Heart left ventricle (tissue), 16 donors: ENCODE data around the gene EXOSC5. TPM values are rescaled to one million over a fixed set of nuclear protein-coding genes. Genes with fewer than 3 reads are reported as not detected.

Experiments
- ATAC-seq, 4 donors: fragments of 200-7000 bp; cut with Tn5 transposase; one replicate each; pipeline ENCODE4 v1.9.1; 2020 to 2022; ENCODE audit warnings: moderate library complexity in 4 of 4, mild to moderate bottlenecking in 3 of 4, moderate number of reproducible peaks in 1 of 4
- DNase-seq, 5 donors: peaks; one replicate each; pipeline ENCODE4 v3.0.0-alpha.2; 2020
- H3K27ac ChIP-seq, 12 donors: fragments of 200-600 bp; sonication (generic) in 4 of 12; one replicate each; pipeline versions ENCODE4 v1.5.0 to v1.8.0; 2016 to 2022; ENCODE audit warnings: mild to moderate bottlenecking in 2 of 12
- H3K27me3 ChIP-seq, 9 donors: fragments of 200-600 bp; sonication (generic) in 2 of 9; one replicate each; pipeline versions ENCODE4 v1.5.1 to v1.8.0; 2016 to 2022; ENCODE audit warnings: mild to moderate bottlenecking in 3 of 9
- H3K36me3 ChIP-seq, 9 donors: fragments of 200-600 bp; sonication (generic) in 2 of 9; one replicate each; pipeline versions ENCODE4 v1.5.0 to v1.8.0; 2018 to 2022; ENCODE audit warnings: mild to moderate bottlenecking in 2 of 9
- H3K4me1 ChIP-seq, 12 donors: fragments of 200-600 bp; sonication (generic) in 4 of 12; one replicate each; pipeline versions ENCODE4 v1.5.0 to v1.8.0; 2016 to 2022; ENCODE audit warnings: mild to moderate bottlenecking in 3 of 12
- H3K4me3 ChIP-seq, 12 donors: fragments of 200-600 bp; sonication (generic) in 4 of 12; one replicate each; pipeline versions ENCODE4 v1.5.0 to v1.8.0; 2017 to 2022; ENCODE audit warnings: mild to moderate bottlenecking in 9 of 12, moderate library complexity in 4 of 12
- H3K9me3 ChIP-seq, 12 donors: fragments of 200-600 bp; sonication (generic) in 4 of 12; one replicate each; pipeline versions ENCODE4 v1.5.0 to v1.8.0; 2016 to 2022; ENCODE audit warnings: mild to moderate bottlenecking in 1 of 12
- POLR2A ChIP-seq, 2 donors: fragments of 450-650 bp; IDR thresholded peaks; one replicate each; pipeline ENCODE4 v1.6.1; 2017; ENCODE audit warnings: antibody characterized with exemption in 2 of 2, mild to moderate bottlenecking in 2 of 2, moderate library complexity in 2 of 2
- WGBS, 4 donors: extraction: QIAGEN DNeasy Blood & Tissue Kit in 2 of 4; methylation state at CpG; one replicate each; pipeline versions ENCODE4 v1.1.5 to v1.1.7; 2013 to 2018; 5-methylcytosine and 5-hydroxymethylcytosine counted together
- intact Hi-C, 10 donors: fragments of 100-400 bp; cut with DNase I; formaldehyde crosslinking; loops; one replicate each; pipeline versions ENCODE4 v1.11.1 to v1.14.2; 2022
- polyA plus RNA-seq, 2 donors: library from polyadenylated mRNA; stranded (reverse); fragments of 200-250 nt; gene quantifications; one replicate each; pipeline ENCODE4 v1.2.3, GENCODE V29; 2013
- total RNA-seq, 9 donors: library from RNA; depleted of rRNA in 2 of 9; stranded (reverse); fragments of >200 nt in 2 of 9; fragmentation: NEBNext Ultra II Directional in 3 of 9; extraction: Animal tissue kit (Norgen Biotek cat#: 25700) in 3 of 9; gene quantifications; one replicate each; pipeline versions ENCODE4 v1.1.0 to v1.2.4, GENCODE V29; 2016 to 2023
- TF ChIP-seq, protein P1 (sequence below), 12 donors: fragments of 200-600 bp; sonication (generic) in 4 of 12; IDR thresholded peaks; one replicate each; pipeline versions ENCODE4 v1.5.0 to v1.8.0; 2018 to 2022; ENCODE audit warnings: antibody characterized with exemption in 12 of 12, mild to moderate bottlenecking in 5 of 12
- donor health status: ischemic (EF 13 %, LVEDD 7.1; RV severe dilation, severe dysfunction).
- donor health status: healthy with polysubstance abuse.
- donor health status: DM: no; HTN: yes; CAD: no.
- donor health status: DM: no; HTN: no; CAD: no.
- donor health status: ischemic (EF 25% LVEDD 6.9; RV normal size, moderate dysfunction).
- donor health status: ischemic (EF 25% LVEDD 5.7; RV mildly dilated, moderate dysfunction).
- donor health status: healthy.
- donor health status: DM: yes; HTN: yes; CAD: no.
- donor health status: ischemic (EF 35%, LVEDD 5.7; RV mildly dilated, moderate dysfunction).
- donor health status: nonischemic (EF 11% LVEDD 7.7; RV severe dilation, severe dysfunction).
- donor health status: DM: yes; HTN: yes; CAD: no.
- donor health status: PGD.
- donor health status: ischemic (EF 29% LVEDD 5.4; RV normal size, mild dysfunction).
- donor health status: nonischemic (EF 23%, LVEDD 6.1; RV moderate dilation, normal function).

EXOSC5 gene
- total and polyA plus RNA-seq, 11 donors = 9.6 to 40.4 (median 13.7) TPM

DNA sequence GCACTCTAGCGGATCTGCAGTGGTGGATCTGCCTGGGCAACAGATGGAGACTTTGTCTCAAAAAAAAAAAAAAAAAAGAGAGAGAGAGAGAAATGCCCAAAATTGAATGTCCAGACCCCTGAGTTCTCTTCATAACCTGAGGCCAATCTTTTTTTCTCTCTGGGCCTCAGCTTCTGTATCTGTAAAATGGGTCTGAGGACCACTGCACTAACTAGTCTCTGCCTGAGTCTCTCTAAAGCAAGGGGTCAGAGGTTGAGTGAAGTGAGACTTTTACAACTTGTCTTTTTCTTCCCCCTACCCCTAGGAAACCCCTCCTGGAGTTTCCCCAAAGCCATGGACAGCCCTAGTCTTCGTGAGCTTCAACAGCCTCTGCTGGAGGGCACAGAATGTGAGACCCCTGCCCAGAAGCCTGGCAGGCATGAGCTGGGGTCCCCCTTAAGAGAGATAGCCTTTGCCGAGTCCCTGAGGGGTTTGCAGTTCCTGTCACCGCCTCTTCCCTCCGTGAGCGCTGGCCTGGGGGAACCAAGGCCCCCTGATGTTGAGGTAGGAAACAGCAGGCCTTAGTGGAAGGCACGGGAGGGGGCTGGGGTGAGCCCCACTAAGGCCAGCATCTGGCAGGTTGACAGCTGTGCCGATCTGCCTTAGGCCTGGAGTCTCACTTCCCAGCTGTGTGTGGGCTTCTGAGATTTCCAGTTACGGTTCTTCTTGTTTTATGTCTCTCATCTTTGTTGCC lies 19.0 kb downstream of the EXOSC5 start:
- 43 to 50% (median 46%) methylated on average over 9 of the region's 9 CpGs for WGBS, 4 donors
- H3K27me3 ChIP-seq = no peaks in the 10 kb centered on the region
- ATAC-seq = peak in 1 of 4 donors; percentile 19
- H3K36me3 ChIP-seq = peaks cover 0 to 11% (median 4%) of the 10 kb centered on the region in 9 donors
- no peak overlapping the region for H3K4me3 ChIP-seq
- DNase-seq = no peak
- no peaks in the 10 kb centered on the region for H3K9me3 ChIP-seq
- H3K4me1 ChIP-seq = peaks cover 0 to 47% (median 20%) of the 10 kb centered on the region in 12 donors
- H3K27ac ChIP-seq = peak overlapping the region in 3 of 12 donors; percentile 19 to 73 (median 58)
- intact Hi-C loops = no loop called here
- TF ChIP-seq POLR2A (IDR thresholded peaks at IDR 0.05) = no peak
- TF ChIP-seq, protein P1, sequence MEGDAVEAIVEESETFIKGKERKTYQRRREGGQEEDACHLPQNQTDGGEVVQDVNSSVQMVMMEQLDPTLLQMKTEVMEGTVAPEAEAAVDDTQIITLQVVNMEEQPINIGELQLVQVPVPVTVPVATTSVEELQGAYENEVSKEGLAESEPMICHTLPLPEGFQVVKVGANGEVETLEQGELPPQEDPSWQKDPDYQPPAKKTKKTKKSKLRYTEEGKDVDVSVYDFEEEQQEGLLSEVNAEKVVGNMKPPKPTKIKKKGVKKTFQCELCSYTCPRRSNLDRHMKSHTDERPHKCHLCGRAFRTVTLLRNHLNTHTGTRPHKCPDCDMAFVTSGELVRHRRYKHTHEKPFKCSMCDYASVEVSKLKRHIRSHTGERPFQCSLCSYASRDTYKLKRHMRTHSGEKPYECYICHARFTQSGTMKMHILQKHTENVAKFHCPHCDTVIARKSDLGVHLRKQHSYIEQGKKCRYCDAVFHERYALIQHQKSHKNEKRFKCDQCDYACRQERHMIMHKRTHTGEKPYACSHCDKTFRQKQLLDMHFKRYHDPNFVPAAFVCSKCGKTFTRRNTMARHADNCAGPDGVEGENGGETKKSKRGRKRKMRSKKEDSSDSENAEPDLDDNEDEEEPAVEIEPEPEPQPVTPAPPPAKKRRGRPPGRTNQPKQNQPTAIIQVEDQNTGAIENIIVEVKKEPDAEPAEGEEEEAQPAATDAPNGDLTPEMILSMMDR (IDR thresholded peaks at IDR 0.05) = peak in 3 of 12 donors; percentile 8 to 15 (median 12)

DNA sequence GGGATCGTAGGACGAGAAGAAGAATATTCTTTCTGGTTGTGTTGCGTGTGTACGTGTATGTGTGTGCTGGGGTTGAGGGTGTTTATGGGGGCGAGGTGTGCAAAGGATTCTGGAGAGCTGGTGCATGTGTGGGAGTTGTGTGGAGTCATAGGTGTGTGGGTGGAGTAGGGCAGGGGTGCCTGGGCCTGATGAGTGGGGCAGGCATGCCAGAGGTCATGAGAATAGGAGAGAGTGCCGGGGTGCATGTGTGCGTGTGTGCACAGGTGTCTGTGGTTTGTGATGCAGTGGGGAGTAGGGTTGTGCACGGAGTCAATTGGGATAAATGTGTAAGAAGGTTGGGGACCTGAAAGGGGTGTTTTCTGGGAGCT lies 20.2 kb downstream of the EXOSC5 start:
- intact Hi-C loops = no loop called here
- 73 to 78% (median 75%) methylated on average over 8 of the region's 8 CpGs for WGBS, 4 donors

DNA sequence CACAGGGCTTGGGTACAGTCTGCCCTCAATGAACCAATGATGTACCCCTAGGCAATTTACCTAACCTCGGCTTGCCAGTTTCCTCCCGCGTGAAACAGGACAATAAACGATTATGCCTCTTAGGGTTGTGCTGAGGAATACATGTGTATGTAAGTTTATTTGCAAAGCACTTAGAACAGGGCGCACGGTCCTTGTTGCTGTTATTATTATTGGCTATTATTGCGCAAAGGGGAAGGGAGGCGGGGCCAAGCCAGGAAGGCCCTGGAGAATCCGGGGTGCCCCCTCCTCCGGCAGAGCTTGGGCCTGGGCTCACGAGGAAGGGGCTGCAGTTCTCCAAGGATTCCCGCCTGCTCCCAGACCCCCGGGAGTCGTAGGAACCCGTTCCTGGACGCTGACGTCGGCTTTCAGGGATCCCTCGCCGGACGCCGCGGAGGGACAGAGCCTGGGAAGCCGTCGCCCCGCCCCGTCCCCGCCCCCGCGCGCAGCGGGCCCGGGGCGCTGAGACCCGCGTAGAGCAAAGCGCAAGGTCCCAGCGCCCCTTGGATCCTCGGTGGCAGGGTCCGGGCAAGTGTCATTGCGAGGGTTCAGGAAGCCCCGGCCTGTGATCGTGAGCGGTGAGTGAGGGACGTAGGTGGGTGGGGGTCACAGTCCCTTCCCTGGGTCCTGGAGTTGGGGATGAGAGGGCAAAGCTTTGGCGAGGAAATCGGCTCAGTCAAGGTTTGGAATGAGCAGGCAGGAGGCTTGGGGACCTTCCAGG lies 20.7 kb downstream of the EXOSC5 start, which contains the start of gene TMEM91:
TMEM91 (plus strand) TSS at position 293 of the 757 bp plus-strand sequence. CDS start 1,777 bp downstream, outside the sequence.
- TF ChIP-seq, protein P1 (IDR thresholded peaks at IDR 0.05) = no peak
- TF ChIP-seq POLR2A (IDR thresholded peaks at IDR 0.05) = peak in 1 of 2 donors; percentile 39
- ATAC-seq = peak; percentile 19 to 60 (median 50)
- 2 to 5% (median 4%) methylated on average over 16 to 47 of the region's 47 CpGs for WGBS, 4 donors
- peak within 1 kb of the TSS; percentile 34 to 87 (median 68) for H3K4me3 ChIP-seq
- no peaks in the 10 kb centered on the region for H3K9me3 ChIP-seq
- H3K27ac ChIP-seq = peak within 1 kb of the TSS in 11 of 12 donors; percentile 37 to 87 (median 66)
- H3K4me1 ChIP-seq = peaks cover 0 to 47% (median 20%) of the 10 kb centered on the region in 12 donors
- intact Hi-C loops = no loop called here
- H3K36me3 ChIP-seq = no peaks in the 10 kb centered on the region
- peak; percentile 32 to 68 (median 54) for DNase-seq
- no peaks in the 10 kb centered on the region for H3K27me3 ChIP-seq

More for the DNA sequence above, 20.2 kb downstream of the EXOSC5 start:
- no peak for TF ChIP-seq POLR2A (IDR thresholded peaks at IDR 0.05)
- TF ChIP-seq, protein P1 (IDR thresholded peaks at IDR 0.05) = no peak
- Histone ChIP-seq H3K27ac (peak overlapping the region in 10 of 12 donors; percentile 37 to 87 (median 66)), H3K4me3 (peak overlapping the region; percentile 34 to 87 (median 68)), H3K36me3 (peaks cover 0 to under 1% (median 0%) of the 10 kb centered on the region in 9 donors), H3K4me1 (peaks cover 0 to 47% (median 20%) of the 10 kb centered on the region in 12 donors), H3K9me3 (no peaks in the 10 kb centered on the region), H3K27me3 (no peaks in the 10 kb centered on the region)
- ATAC-seq (peak in 1 of 4 donors; percentile 13), DNase-seq (no peak)

DNA sequence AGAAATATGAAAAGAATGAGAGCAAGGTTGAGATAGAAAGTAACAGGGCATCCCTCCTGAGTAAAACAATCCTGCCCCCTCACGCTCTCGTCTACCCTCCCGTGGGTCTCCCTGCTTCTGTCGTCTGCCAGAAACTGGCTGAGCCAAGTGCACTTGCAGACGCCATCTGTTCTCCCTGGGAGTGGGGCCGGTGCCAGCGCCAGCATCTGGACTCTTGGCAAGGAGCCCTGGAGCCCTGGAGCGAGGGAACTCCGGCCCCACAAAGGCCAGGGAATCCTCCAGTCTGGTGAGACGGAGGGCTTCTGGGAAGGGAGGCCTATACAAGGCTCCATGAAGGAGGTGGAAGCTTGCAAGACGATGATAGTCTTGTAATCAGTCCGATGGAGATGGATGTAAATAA lies 23.2 kb downstream of the EXOSC5 start:
- Histone ChIP-seq H3K27ac (peak overlapping the region in 3 of 12 donors; percentile 11 to 57 (median 13)), H3K36me3 (peaks cover 0 to 3% (median 0%) of the 10 kb centered on the region in 9 donors), H3K4me1 (peaks cover 0 to 40% (median 20%) of the 10 kb centered on the region in 12 donors), H3K27me3 (no peaks in the 10 kb centered on the region), H3K9me3 (no peaks in the 10 kb centered on the region), H3K4me3 (no peak overlapping the region)
- no peak for TF ChIP-seq POLR2A (IDR thresholded peaks at IDR 0.05)
- TF ChIP-seq, protein P1 (IDR thresholded peaks at IDR 0.05) = no peak
- ATAC-seq (peak; percentile 65 to 87 (median 86)), DNase-seq (peak; percentile 88 to 93 (median 92))
- WGBS, 4 donors = 13 to 16% (median 15%) methylated on average over 12 of the region's 12 CpGs
- intact Hi-C loops = no loop called here
